AG04450 (cell line): ENCODE measurements around the gene TMEM144. TPM values are rescaled to one million over a fixed set of nuclear protein-coding genes. Genes with fewer than 3 reads are reported as not detected.

ENCODE experiments used
- CTCF ChIA-PET: fragments of 300-600, 350-600 bp; formaldehyde crosslinking; extraction: SDS; loops from one replicate; lab custom pipeline; 2022; ENCODE audit warnings: antibody characterized with exemption, inconsistent platforms; lab: Charles Lee
- POLR2A ChIA-PET: fragments of 350-600 bp; formaldehyde crosslinking; extraction: SDS; loops from one replicate; lab custom pipeline; 2021; ENCODE audit warnings: antibody characterized with exemption, inconsistent platforms; lab: Yijun Ruan, JAX
- DNase-seq: peaks from one replicate; pipeline ENCODE4 v3.0.0-alpha.2; 2011; ENCODE audit warnings: low read depth, low spot score
- H3K27ac ChIP-seq: one replicate; pipeline ENCODE4 v1.5.1; 2012; ENCODE audit warnings: low read depth, low read length, control low read depth
- H3K27me3 ChIP-seq: one replicate; pipeline ENCODE4 v1.6.0; 2012; ENCODE audit warnings: low read length; ENCODE audit not compliant: control insufficient read depth, insufficient read depth
- H3K4me3 ChIP-seq: 2 replicates; pipeline ENCODE4 v1.5.1; 2011; ENCODE audit warnings: mild to moderate bottlenecking, low read depth, low read length, control low read depth
- H3K9me3 ChIP-seq: 2 replicates; pipeline ENCODE4 v1.5.1; 2012; ENCODE audit warnings: low read length; ENCODE audit not compliant: control insufficient read depth, insufficient read depth
- CTCF ChIP-seq: IDR thresholded peaks from 2 replicates; pipeline ENCODE4 v1.5.1; 2011; ENCODE audit warnings: low read depth, low read length, control low read depth, inconsistent platforms
- polyA plus RNA-seq: library from polyadenylated mRNA; depleted of rRNA; stranded (reverse); fragments of >200 nt; gene quantifications from 2 replicates; pipeline ENCODE4 v1.2.3, GENCODE V29; 2011

TMEM144 gene
- polyA plus RNA-seq, 1 experiment: 0.82 TPM

GRCh38 chr4:158203929-158204328 lies 6.4 kb upstream of the TMEM144 start:
- TF ChIP-seq CTCF: no peak
- ChIA-PET POLR2A (no interaction called here), CTCF (interaction anchor here (1.1 kb wide), 1 partner anchor 12 kb away, joined by 3 read pairs; no protein-coding TSS in a partner anchor)
- H3K27me3 ChIP-seq: no peaks in the 10 kb centered on the region
- no peak overlapping the region for H3K27ac ChIP-seq
- DNase-seq: no peak
- H3K9me3 ChIP-seq: no peaks in the 10 kb centered on the region
- H3K4me3 ChIP-seq: no peak overlapping the region

- Histone ChIP-seq H3K9me3 (no peaks in the 10 kb centered on the region), H3K4me3 (no peak overlapping the region), H3K27me3 (no peaks in the 10 kb centered on the region), H3K27ac (no peak overlapping the region)
- CTCF ChIA-PET: interaction anchor here (0.6 to 1.4 kb wide), 2 partner anchors 15 to 37 kb away, joined by 3 to 4 read pairs; no protein-coding TSS in a partner anchor
- POLR2A ChIA-PET: no interaction called here
- TF ChIP-seq CTCF: no peak
- no peak for DNase-seq
Measured at GRCh38 chr4:158208963-158209640, 1.2 kb upstream of the TMEM144 start.

- Histone ChIP-seq H3K4me3 (peak overlapping the region; percentile 58; the same call in 1 of the 2 replicates), H3K27me3 (no peaks in the 10 kb centered on the region), H3K27ac (no peak overlapping the region), H3K9me3 (no peaks in the 10 kb centered on the region)
- TF ChIP-seq CTCF: no peak
- CTCF ChIA-PET: interaction anchor here (1.0 to 1.6 kb wide), 3 partner anchors 18 to 44 kb away, joined by 3 to 8 read pairs (median 5); no protein-coding TSS in a partner anchor
- POLR2A ChIA-PET: no interaction called here
- no peak for DNase-seq
Measured at GRCh38 chr4:158211222-158211621, 936 bp downstream of the TMEM144 start.

- CTCF ChIA-PET: interaction anchor here (0.9 to 2.5 kb wide), 2 partner anchors 41 to 47 kb away, joined by 3 to 13 read pairs; no protein-coding TSS in a partner anchor
- Histone ChIP-seq H3K9me3 (no peaks in the 10 kb centered on the region), H3K27ac (no peak overlapping the region), H3K27me3 (no peaks in the 10 kb centered on the region), H3K4me3 (no peak overlapping the region)
- no peak for DNase-seq
- TF ChIP-seq CTCF: no peak
- POLR2A ChIA-PET: no interaction called here
Measured at GRCh38 chr4:158213466-158213865, 3.2 kb downstream of the TMEM144 start.

- ChIA-PET POLR2A (no interaction called here), CTCF (interaction anchor here (1.3 kb wide), 1 partner anchor 41 kb away, joined by 3 read pairs; no protein-coding TSS in a partner anchor)
- H3K4me3 ChIP-seq: no peak overlapping the region
- no peak for TF ChIP-seq CTCF
- DNase-seq: no peak
- no peaks in the 10 kb centered on the region for H3K9me3 ChIP-seq
- H3K27ac ChIP-seq: no peak overlapping the region
- no peaks in the 10 kb centered on the region for H3K27me3 ChIP-seq
Measured at GRCh38 chr4:158214856-158215255, 4.6 kb downstream of the TMEM144 start.
